HL-60 (cell line): ENCODE measurements around the gene LRRC4C.

Experiments
- CTCF ChIP-seq: IDR thresholded peaks from one replicate; pipeline ENCODE4 v1.5.1; 2011; ENCODE audit warnings: low read length, control low read depth, inconsistent platforms; ENCODE audit not compliant: insufficient read depth
- POLR2AphosphoS5 ChIP-seq: IDR thresholded peaks from 2 replicates; pipeline ENCODE4 v1.6.1; 2012; ENCODE audit warnings: low read depth
- SPI1 ChIP-seq: IDR thresholded peaks from 2 replicates; pipeline ENCODE4 v1.6.1; 2012; ENCODE audit warnings: low read depth, mild to moderate bottlenecking, borderline replicate concordance

DNA sequence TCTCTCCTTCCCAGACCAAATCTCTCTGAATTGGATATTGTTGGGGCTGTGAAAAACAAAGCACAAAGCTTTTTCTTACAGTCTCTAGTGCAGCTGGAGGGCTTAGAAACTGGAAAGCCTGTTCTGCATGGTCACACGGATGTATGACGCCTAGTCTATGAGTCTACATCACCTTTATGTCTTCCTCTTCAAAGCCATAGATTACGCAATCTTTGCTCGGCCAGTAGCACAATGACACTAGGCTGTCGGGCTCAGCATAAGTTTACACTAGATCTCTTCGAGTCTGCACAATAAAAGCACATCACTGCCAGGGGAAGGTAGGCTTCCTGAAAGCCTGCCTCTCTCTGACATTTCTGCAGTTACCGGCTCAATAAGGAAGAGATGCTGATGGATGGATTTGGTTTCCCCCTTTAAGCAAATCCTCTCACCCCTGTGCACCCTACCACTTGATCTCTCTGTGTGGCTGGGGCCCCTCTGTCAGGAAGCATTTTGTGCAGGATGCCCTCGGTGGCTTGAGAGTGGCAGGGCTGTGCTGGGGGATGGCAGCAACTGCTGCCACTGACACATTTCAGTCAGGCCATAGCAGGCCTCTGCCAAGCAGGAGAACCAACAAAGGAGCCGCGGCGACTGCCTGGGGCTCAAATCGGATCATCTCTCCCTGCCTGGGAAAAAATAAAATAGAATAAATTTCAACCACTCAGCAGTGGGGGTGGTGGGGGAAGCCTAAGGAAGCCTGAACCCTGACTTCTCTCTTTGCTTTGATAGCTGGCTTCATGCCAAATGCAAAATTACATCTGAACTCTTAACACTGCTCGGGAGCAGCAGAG lies 1272.8 kb downstream of the LRRC4C start:
- no peak for TF ChIP-seq CTCF
- no peak for TF ChIP-seq POLR2AphosphoS5
- TF ChIP-seq SPI1, result no peak
